GM12878 (cell line): ENCODE data around the gene GABPB2.

Experiments
- BACH1 ChIP-seq: fragments of 450-650 bp; IDR thresholded peaks from 2 replicates; pipeline ENCODE4 v1.6.1; 2017; ENCODE audit warnings: mild to moderate bottlenecking, borderline replicate concordance
- CHD2 ChIP-seq: IDR thresholded peaks from 2 replicates; pipeline ENCODE4 v1.6.1; 2011; ENCODE audit warnings: low read depth, low read length, improper control_type of control experiment, borderline replicate concordance
- PML ChIP-seq: IDR thresholded peaks from 2 replicates; pipeline ENCODE4 v1.6.1; 2012; ENCODE audit warnings: low read length, inconsistent platforms
- SIN3A ChIP-seq: IDR thresholded peaks from 2 replicates; pipeline ENCODE4 v1.6.1; 2012; ENCODE audit warnings: low read depth, low read length, improper control_type of control experiment
- TF ChIP-seq, protein P1 (sequence below): IDR thresholded peaks from 2 replicates; pipeline ENCODE4 v1.6.1; 2011; ENCODE audit warnings: low read depth, low read length, improper control_type of control experiment, borderline replicate concordance
- TF ChIP-seq, protein P2 (sequence below), 3 experiments: IDR thresholded peaks in 2 of 3; conservative IDR thresholded peaks in 1 of 3; 2 replicates each; pipeline ENCODE4 v1.5.1; 2011; ENCODE audit warnings: low read depth in 3 of 3, low read length in 3 of 3, mild to moderate bottlenecking in 3 of 3, control low read depth in 2 of 3, moderate library complexity in 2 of 3, inconsistent platforms in 1 of 3, mixed read lengths in 1 of 3; ENCODE audit not compliant: control insufficient read depth in 2 of 3, insufficient read depth in 1 of 3; ENCODE audit errors: extremely low read depth in 1 of 3

DNA sequence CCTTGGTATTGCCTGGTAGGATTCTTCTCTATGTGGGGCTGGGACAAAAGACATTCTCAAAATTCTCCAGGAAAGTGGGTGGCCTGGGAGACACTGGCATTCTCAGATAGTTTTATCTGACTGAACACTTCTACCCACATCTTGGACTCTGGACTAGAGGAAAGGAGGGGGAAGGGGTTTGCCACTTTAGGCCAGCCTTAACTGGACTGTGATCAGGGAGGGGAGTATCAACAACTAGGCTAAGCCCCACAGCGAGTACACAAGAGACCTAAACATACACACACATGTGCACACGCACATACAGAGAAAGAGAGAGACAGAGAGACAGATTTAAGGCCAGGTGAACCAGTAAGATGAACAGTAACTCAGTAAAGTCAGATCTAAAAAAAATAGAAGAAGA is 77.1 kb downstream of the GABPB2 start:
- TF ChIP-seq BACH1 (no peak), SIN3A (no peak), PML (no peak), CHD2 (no peak)
- TF ChIP-seq, protein P1, sequence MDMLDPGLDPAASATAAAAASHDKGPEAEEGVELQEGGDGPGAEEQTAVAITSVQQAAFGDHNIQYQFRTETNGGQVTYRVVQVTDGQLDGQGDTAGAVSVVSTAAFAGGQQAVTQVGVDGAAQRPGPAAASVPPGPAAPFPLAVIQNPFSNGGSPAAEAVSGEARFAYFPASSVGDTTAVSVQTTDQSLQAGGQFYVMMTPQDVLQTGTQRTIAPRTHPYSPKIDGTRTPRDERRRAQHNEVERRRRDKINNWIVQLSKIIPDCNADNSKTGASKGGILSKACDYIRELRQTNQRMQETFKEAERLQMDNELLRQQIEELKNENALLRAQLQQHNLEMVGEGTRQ, result no peak
- TF ChIP-seq, protein P2, sequence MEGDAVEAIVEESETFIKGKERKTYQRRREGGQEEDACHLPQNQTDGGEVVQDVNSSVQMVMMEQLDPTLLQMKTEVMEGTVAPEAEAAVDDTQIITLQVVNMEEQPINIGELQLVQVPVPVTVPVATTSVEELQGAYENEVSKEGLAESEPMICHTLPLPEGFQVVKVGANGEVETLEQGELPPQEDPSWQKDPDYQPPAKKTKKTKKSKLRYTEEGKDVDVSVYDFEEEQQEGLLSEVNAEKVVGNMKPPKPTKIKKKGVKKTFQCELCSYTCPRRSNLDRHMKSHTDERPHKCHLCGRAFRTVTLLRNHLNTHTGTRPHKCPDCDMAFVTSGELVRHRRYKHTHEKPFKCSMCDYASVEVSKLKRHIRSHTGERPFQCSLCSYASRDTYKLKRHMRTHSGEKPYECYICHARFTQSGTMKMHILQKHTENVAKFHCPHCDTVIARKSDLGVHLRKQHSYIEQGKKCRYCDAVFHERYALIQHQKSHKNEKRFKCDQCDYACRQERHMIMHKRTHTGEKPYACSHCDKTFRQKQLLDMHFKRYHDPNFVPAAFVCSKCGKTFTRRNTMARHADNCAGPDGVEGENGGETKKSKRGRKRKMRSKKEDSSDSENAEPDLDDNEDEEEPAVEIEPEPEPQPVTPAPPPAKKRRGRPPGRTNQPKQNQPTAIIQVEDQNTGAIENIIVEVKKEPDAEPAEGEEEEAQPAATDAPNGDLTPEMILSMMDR (IDR thresholded peaks at IDR 0.05 in 2 of 3, conservative IDR thresholded peaks at IDR 0.05 in 1 of 3; ENCODE audit: control insufficient read depth in 2 of 3, extremely low read depth in 1 of 3, insufficient read depth in 1 of 3, low read depth in 3 of 3, low read length in 3 of 3), result no peak
